M059J (cell line): Measurements from ENCODE around the gene POLR1H. TPM values are rescaled to one million over a fixed set of nuclear protein-coding genes. Genes with fewer than 3 reads are reported as not detected.

Source experiments
- DNase-seq: peaks from one replicate; pipeline ENCODE4 v3.0.0-alpha.2; 2012; ENCODE audit warnings: low read depth
- total RNA-seq: library from RNA; depleted of rRNA; stranded (reverse); fragments of >200 nt; shearing (Covaris generic); gene quantifications from 2 replicates; pipeline ENCODE4 v1.2.3, GENCODE V29; 2014

Gene POLR1H
- total RNA-seq, 1 experiment from 2014 or later = 34.4 TPM

DNA sequence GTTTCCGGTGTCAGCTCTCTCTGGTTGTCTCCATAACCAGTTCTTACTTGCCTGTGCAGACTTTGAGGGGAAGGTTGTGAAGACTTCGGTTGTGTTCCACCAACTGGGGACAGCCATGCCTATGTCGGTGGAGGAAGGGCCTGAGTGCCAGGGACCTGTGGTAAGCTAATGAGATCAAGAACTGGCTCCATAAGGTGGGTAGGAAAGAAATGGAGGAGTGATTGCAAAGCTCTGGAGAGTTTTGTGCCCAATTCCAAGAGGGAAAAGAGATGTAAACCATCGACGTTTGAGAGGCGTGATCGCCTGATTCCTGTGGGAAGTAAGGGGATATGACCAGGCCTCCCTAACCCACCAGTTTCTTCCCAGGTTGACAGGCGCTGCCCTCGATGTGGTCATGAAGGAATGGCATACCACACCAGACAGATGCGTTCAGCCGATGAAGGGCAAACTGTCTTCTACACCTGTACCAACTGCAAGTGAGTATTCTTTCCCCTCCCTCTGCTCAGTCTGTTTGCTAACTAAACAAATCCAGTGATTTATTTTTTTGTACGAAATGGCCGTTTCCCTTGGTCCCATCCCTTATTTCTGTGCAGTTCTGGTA lies 893 bp downstream of the POLR1H start:
- no peak for DNase-seq

DNA sequence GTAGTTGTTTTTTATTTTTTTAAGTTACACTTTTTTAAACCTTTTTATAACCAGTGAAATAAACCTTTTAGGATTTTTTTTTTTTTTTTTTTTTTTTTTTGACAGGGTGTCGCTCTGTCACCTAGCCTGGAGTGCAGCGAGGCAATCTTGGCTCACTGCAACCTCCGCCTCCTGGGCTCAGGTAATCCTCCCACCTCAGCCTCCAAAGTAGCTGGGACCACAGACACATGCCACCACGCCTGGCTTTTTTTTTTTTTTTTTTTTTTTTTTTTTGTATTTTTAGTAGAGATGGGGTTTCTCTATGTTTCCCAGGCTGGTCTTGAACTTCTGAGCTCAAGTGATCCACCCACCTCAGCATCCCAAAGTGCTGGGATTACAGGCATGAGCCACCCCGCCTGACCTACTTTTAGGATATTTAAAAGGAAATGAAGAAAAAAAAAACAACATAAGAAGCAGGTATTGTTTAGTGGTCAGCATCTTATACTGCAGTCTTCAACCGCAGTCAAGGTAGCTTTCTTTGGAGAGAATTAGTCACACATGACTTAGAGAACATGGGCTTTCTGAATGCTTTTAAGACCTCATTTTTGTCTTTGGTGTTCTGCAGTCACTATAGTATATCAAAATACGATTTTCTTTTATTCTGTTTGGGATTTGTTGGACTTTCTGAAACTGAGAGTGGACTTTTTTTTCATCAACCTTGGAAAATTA lies 1.6 kb downstream of the POLR1H start:
- DNase-seq = peak; percentile 8

- no peak for DNase-seq
These were observed 2.2 kb downstream of the POLR1H start for GRCh38 chr6:30063315-30063714.

DNA sequence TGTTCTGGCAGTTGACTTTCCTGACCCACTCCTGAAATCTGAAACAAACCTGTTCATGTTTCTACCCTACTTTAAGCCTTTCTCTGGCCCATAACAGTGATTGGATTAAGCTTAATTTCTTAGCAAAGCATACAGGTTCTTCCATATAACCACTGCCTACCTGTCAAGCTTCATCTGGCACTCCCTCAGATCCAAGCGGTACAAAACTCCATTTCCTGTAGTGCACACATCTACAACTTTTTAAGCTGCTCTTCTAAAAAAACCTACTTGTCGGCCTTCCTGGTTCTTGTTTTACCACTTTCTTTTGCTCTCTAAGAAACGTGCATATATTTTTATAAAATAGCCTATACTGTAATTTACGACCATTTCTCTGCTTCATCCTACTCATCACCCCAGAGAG lies 5.0 kb downstream of the POLR1H start:
- DNase-seq = peak; percentile 12

DNA sequence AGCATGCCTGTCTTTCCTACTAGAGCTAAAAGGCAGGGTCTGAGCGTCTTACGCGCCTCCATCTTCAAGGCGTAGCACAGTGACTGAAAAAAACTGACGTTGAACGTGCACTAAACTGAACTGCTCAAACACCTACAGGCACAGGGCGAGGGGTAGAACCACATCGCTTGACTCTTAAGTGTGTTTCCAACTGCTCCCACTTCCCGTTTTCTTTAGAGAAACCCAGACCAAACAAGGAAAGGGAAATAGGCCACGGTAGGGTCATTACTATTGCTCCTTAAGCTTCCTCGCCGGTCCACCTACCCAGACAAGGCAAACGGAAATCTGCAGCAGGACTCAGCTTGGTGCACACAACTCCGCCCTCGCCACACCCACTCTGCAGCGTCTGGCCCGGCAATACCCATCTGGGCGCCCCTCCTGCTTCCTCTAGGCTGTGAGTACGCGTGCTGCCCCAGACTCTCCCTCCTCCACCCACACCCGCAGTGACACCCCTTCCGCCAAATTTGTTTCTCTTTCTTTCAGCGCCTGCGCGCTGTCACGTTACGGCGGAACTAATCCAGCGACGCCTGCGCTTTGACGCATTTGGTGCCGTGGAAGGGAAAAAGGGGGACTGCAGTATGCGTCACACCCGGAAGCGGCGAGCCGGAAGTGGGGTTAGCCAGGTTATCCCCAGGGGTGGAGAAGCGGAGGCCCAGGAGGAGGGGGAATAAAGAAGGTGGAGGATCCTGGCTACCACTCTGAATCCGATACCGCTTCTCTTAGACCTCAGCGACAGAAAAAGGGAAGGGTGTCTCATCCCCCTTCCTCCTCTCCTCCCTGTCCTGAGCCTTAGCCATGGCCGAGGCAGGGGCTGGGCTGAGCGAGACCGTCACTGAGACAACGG lies 5.8 kb downstream of the POLR1H start, which contains the start of gene PPP1R11:
PPP1R11 (plus strand) TSS at position 622 of the 883 bp plus-strand sequence; CDS start at position 835, 213 bp downstream.
- peak; percentile 100 for DNase-seq

DNA sequence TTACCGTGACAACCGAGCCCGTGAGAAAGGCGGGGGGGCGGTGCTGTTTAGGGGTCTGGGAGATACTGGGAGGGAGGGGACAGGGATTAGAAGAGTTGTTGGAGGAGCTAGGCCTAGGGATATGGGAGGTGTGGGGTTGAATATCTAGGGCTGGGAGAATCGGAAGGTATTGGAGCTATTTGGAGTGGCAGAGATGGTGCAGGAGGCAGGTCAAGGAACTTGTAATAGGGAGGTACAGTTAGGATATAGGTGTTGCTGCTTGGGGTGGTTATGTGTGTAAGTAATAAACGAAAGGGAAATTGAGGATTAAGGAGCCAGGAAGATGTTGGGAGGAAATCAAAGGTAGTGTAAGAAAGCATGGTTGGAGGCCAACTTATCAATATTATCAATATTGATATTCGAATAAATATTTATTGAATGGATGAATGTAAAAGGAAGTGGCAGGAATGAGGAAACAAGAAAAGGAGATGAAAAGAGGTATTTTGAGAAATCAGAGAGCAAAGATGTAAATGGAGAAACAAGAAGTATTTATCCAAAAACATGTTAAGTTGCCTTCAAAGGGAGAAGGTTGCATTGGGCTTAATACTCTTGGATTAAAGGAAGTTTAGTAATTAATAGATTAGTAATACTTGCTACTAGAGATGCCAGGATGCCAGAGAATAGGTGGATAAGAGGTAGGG lies 6.5 kb downstream of the POLR1H start:
- no peak for DNase-seq

DNA sequence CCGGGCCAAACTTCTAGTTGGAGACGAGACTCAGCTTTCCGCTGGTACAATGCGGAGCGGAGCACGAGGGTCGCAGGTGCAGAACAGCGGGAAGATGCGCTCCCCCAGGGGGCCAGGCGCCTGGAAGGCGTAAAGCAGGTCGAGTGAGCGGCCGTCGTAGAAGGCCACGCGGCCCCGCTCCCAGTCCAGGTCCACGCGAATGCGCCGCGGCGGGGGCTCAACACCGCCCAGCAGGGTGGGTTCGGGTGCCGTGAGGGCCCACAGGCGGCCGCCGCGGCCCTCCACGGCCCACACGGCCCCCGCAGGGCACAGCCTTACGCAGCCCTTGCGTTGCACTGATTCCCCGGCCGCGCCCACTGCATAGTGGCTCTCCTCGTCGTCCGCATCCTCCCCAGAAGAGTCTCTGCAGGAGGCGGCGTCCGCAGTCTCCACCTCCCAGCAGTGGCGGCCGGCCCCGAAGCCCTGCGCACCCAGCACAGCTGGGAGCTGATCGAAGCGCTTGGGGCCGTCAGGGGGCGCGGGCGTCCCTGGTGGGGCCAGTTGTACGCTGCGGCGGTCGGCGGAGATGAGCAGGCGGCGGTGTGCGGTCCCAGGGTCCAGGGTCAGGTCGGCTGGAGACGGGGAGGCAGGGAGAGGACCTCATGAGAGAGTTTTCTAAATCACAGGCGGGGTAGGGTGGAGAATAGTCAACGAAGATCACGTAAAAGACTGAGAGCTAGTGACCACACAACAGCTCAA lies 10.2 kb downstream of the POLR1H start:
- DNase-seq = no peak

GRCh38 chr6:30071858-30072257 lies 10.8 kb downstream of the POLR1H start:
- no peak for DNase-seq

DNA sequence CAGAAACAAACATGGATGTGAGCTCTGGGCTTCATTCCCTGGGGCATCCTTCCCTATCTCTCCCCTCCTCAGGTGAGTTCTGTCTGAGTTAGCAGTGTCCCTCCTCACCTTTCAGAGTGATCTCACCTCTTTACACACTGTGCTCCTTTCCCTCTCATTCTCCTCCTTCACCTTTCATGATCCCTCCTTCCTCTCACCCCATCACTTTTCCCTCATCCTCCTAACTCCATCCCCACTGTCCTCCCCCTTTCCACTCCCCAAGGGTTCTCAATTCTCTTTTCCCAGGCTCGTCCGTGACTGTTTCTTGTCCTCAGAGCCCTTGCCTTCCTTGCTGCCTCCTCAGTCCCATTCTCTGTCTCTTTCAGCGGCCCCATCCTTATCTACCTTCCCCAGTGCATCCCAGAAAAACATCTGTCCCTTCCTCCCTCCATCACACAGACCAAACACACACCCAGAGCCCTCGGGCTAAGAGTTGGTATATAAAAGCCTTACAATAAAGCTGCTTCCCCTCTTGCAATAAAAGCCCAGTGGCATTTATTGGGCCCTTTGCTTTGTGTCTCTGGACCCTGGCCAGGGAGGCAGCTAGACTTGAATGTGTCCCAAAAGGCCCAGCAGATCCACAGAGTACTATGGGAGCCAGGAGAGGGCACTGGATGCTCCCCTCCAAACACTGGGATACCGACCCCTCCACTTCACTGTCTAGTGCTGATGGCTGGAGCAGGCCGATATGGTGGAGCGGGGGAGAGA lies 12.6 kb downstream of the POLR1H start:
- DNase-seq = peak; percentile 41

DNA sequence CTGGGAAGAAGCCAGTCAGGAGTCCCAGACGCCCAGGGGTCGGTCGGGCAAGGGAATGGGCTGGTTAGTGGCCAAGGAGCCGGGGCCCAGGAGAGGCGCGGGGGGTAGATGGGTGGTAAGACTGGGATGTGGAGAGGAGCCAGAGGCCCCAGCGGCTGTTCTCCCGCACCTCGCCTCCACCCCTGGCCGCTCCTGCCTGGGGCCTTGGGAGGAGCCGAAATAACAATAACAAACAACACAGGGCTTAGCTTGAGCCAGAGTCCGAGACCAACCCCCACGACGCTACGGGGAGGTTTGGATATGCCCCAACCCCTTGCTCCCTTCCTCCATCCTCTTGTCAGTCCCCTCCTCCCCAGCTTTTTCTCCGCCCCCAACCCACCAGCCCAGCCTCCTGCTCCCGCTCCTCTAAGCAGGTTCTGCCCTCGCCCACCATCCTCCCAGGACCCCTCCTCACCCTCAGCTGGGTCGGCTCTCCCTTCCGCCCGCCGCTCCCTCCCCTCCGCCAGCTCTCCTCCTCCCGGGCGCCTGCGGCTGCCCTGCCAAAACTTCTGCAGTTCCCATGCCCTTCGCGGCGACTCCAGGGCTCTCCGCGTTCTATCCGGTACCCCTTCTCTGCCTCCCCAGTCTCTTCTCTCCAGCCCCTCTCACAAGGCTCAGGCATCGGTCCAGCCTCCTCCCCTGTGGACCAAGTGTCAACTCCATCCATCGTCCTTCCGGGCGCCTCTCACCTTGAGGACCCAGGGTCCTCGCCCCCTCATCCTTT lies 13.4 kb downstream of the POLR1H start:
- peak; percentile 62 for DNase-seq

GRCh38 chr6:30075094-30075789 lies 14.2 kb downstream of the POLR1H start, which contains the start of gene RNF39:
TSS of gene RNF39 (minus strand) at chr6:30075769. CDS start at chr6:30075585, 184 bp downstream.
- DNase-seq = no peak

DNA sequence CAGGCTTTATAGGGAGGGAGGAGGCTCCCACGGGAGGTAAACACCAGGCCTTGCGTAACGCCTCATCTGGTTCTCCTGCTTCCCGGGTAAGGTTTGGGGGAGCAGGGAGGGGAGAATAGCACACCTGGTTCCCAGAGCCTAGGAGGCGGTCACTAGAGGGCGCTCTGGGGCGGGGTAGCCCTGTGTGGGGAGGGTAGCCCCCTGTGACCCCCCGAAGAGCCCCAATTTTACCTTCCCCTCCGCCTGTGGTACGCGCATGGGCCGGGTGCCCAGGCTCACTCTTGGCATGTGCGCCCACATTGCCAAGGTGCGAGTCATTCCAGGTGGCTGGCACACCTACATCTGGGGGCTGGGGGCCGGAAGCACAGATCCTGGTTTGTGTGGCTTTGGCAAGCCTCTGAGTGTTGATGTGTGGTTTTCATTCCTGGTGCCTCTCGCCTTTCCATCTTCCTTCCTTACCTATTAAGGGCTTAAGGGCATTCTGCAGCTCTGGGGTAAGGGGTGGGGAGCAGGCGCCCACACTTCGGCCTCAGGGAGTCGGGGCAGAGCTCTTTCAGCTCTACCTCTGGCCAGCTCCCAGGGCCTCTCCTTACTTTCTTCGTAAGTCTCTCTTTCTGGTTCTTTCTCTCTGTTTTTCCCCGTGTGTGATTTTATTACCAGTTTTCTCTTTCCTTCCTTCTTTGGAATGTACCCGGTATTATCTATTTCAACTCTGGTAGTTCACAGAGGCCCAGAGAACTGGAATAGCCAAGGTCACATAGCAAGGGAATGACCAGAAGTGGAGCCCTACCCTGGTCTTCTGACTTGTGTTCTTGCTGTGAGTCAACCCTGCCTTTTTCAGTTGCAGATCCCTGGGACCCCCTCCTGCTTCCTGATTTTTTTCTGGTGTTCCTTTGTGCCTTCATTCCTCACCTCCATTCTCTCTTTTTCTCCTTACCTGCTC lies 15.0 kb downstream of the POLR1H start:
- DNase-seq = peak; percentile 74

- DNase-seq = no peak
These were observed 16.2 kb downstream of the POLR1H start for GRCh38 chr6:30077218-30077617.

DNA sequence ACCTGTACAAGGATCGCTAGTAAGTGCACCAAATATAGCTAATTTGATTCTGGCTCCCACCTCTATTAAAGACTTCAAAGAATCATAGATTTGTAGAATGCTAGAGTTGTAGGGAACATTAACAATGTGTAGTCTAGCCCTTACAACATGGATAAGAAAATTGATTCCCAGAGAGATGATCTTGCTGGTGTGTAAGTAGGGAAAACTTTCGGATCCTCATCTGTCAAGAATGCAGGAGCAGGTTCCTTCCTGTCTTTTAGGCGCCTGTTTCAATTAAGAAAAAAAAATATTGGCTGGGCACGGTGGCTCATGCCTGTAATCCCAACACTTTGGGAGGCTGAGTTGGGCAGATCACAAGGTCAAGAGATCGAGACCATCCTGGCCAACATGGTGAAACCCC lies 26.8 kb downstream of the POLR1H start:
- DNase-seq = no peak

DNA sequence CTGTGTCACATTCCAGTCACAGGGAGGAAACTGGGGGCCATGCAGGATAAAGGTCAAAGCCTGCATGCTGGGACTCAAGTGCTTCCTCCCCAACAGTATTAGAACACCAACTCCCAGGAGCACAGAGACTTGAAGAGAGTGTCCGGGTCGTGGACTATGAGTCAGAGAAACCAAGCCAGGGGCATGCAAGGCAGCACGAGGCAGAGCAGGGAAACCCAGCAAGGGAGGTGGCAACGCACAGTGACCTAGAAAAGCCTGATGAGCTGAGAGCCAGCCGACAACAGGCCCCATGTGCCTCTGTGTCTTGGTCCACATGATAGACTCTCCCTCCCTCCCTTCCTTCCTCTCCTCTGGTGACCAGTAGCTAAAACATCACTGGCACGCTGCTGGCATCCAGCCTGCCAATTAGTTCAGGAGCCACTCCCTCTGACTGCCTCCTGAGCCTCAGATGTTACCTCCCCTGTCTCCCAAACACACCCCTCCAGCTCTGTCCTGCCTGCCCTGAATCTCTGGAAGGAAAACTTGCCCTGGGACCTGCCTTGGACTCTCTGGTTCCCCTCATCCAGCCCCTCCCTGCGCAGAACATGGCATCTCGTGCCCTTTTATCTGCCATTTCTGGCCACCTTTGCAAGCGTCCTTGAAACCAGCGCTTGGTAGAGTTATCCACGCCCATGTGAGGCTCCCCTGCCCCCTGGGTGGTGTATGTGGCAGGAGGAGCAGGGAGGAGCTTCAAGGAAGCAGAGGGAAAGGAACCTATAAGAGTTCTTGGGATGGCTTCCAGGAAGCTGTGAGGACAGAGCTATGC lies 30.7 kb downstream of the POLR1H start:
- peak; percentile 95 for DNase-seq

- DNase-seq = no peak
These were observed 31.9 kb downstream of the POLR1H start for GRCh38 chr6:30092852-30093543.
